PC-3 (cell line): ENCODE data around the gene CGB2. TPM values are rescaled to one million over a fixed set of nuclear protein-coding genes. Genes with fewer than 3 reads are reported as not detected.

Experiments used
- ATAC-seq: fragments of 200-7000 bp; cut with Tn5 transposase; 2 replicates; pipeline ENCODE4 v1.9.1; 2020; ENCODE audit warnings: mild to moderate bottlenecking, moderate library complexity
- BruUV-seq: library from RNA; stranded (reverse); fragments of 400-500 nt; replicated peaks from 2 replicates; lab custom pipeline; 2021; lab: Mats Ljungman, UMichigan
- CTCF ChIA-PET: fragments of 300-600 bp; sonication (Branson Sonifier 250); formaldehyde crosslinking; loops from one replicate; lab custom pipeline; 2022; ENCODE audit warnings: antibody characterized with exemption; lab: Charles Lee
- POLR2A ChIA-PET: fragments of 300-600 bp; sonication (Branson Sonifier 250); formaldehyde crosslinking; loops from one replicate; lab custom pipeline; 2022; ENCODE audit warnings: antibody characterized with exemption; ENCODE audit not compliant: unreplicated experiment; lab: Charles Lee
- DNase-seq: peaks from one replicate; pipeline ENCODE4 v3.0.0-alpha.2; 2015
- H2AFZ ChIP-seq: fragments of 300-600 bp; sonication (generic); 2 replicates; pipeline ENCODE4 v1.6.0; 2016; ENCODE audit warnings: antibody characterized with exemption, low read length
- H3F3A ChIP-seq: fragments of 300-600 bp; sonication (generic); one replicate; pipeline ENCODE4 v1.6.0; 2017; ENCODE audit warnings: antibody characterized with exemption, low read length, control low read depth, mild to moderate bottlenecking; ENCODE audit not compliant: unreplicated experiment
- H3K27ac ChIP-seq: fragments of 300-600 bp; sonication (generic); 2 replicates; pipeline ENCODE4 v1.5.1; 2016; ENCODE audit warnings: mild to moderate bottlenecking, low read length
- H3K27me3 ChIP-seq: fragments of 300-600 bp; sonication (generic); 2 replicates; pipeline ENCODE4 v1.6.1; 2016; ENCODE audit warnings: low read length, mixed read lengths
- H3K36me3 ChIP-seq: fragments of 300-600 bp; sonication (generic); 2 replicates; pipeline ENCODE4 v1.6.1; 2016; ENCODE audit warnings: low read depth, mixed run types, low read length, mixed read lengths
- H3K4me1 ChIP-seq: fragments of 300-600 bp; sonication (generic); 2 replicates; pipeline ENCODE4 v1.5.1; 2016; ENCODE audit warnings: low read length; ENCODE audit not compliant: insufficient read depth
- H3K4me2 ChIP-seq: fragments of 300-600 bp; sonication (generic); 2 replicates; pipeline ENCODE4 v1.6.0; 2016; ENCODE audit warnings: low read length
- H3K4me3 ChIP-seq: fragments of 300-600 bp; sonication (generic); 2 replicates; pipeline ENCODE4 v1.5.1; 2016; ENCODE audit warnings: mild to moderate bottlenecking, low read length, mixed read lengths
- H3K79me2 ChIP-seq: fragments of 300-600 bp; sonication (generic); 2 replicates; pipeline ENCODE4 v1.6.1; 2017; ENCODE audit warnings: low read length, mixed read lengths
- H3K9ac ChIP-seq: fragments of 300-600 bp; sonication (generic); 2 replicates; pipeline ENCODE4 v1.6.0; 2016; ENCODE audit warnings: mild to moderate bottlenecking, low read length
- H3K9me2 ChIP-seq: fragments of 300-600 bp; sonication (generic); replicated peaks from 2 replicates; pipeline ENCODE4 v1.6.1; 2016; ENCODE audit warnings: mixed run types, low read length, mixed read lengths
- H3K9me3 ChIP-seq: fragments of 300-600 bp; sonication (generic); 2 replicates; pipeline ENCODE4 v1.6.1; 2016; ENCODE audit warnings: low read length, mixed read lengths
- H4K20me1 ChIP-seq: fragments of 300-600 bp; sonication (generic); 2 replicates; pipeline ENCODE4 v1.6.1; 2016; ENCODE audit warnings: low read length, mixed read lengths
- CTCF ChIP-seq: fragments of 300-600 bp; sonication (generic); conservative IDR thresholded peaks from 2 replicates; pipeline ENCODE4 v1.5.1; 2017; ENCODE audit warnings: antibody characterized with exemption, low read depth, mild to moderate bottlenecking, low read length
- EZH2 ChIP-seq: fragments of 300-600 bp; sonication (generic); IDR thresholded peaks from one replicate; pipeline ENCODE4 v1.6.1; 2017; ENCODE audit warnings: antibody characterized with exemption, mild to moderate bottlenecking, low read length; ENCODE audit not compliant: unreplicated experiment
- EZH2phosphoT487 ChIP-seq: fragments of 300-600 bp; sonication (generic); IDR thresholded peaks from 2 replicates; pipeline ENCODE4 v1.6.1; 2018; ENCODE audit warnings: mild to moderate bottlenecking, antibody characterized with exemption, low read length, borderline replicate concordance
- intact Hi-C: fragments of 100-400 bp; cut with micrococcal nuclease; formaldehyde crosslinking; loops from 2 replicates; pipeline ENCODE4 v1.9.0; 2023
- total RNA-seq: library from RNA; depleted of rRNA; stranded (reverse); fragments of >200 nt; gene quantifications from 2 replicates; pipeline ENCODE4 v1.2.3, GENCODE V29; 2014

CGB2 gene
- total RNA-seq, 1 experiment from 2014 or later = not detected

- Histone ChIP-seq H3K9me2 (no peaks in the 10 kb centered on the region), H3K9ac (peak overlapping the region; percentile 89), H3F3A (no peaks in the 10 kb centered on the region), H3K27ac (peak overlapping the region; percentile 25), H3K4me1 (peaks cover 6% of the 10 kb centered on the region; the same call in 1 of the 2 replicates), H4K20me1 (0 out of 2 replicates have a peak, but pooled peaks cover 4% of the 10 kb centered on the region), H3K27me3 (no peaks in the 10 kb centered on the region), H3K79me2 (peaks cover 76% of the 10 kb centered on the region), H3K4me3 (peak overlapping the region; percentile 93), H3K4me2 (peak overlapping the region; percentile 91), H2AFZ (peak overlapping the region; percentile 67), H3K9me3 (no peaks in the 10 kb centered on the region), H3K36me3 (no peaks in the 10 kb centered on the region)
- no peak for ATAC-seq
- CTCF ChIA-PET = interaction anchor here (0.7 to 1.3 kb wide), 6 partner anchors 15 to 182 kb away, joined by 3 to 7 read pairs (median 4); no protein-coding TSS in a partner anchor
- intact Hi-C loops = loop anchor here (10.0 kb wide), 1 partner anchor 81 kb away; the partner anchor contains the start of gene KCNA7
- POLR2A ChIA-PET = interaction anchor here (0.5 to 0.6 kb wide), 4 partner anchors 12 to 418 kb away, joined by 3 to 8 read pairs (median 3); partner anchors contain the start of gene DHDH
- DNase-seq = no peak
- BruUV-seq = TSS peak; percentile 79
- TF ChIP-seq EZH2phosphoT487 = no peak
- TF ChIP-seq EZH2 = no peak
Measured at GRCh38 chr19:48994035-48994386, 37.7 kb upstream of the CGB2 start.

- H3K9me3 ChIP-seq = no peaks in the 10 kb centered on the region
- H3F3A ChIP-seq = no peaks in the 10 kb centered on the region
- H3K9me2 ChIP-seq = no peaks in the 10 kb centered on the region
- no TSS peak for BruUV-seq
- no peak overlapping the region for H3K9ac ChIP-seq
- H3K27me3 ChIP-seq = no peaks in the 10 kb centered on the region
- ChIA-PET POLR2A (no interaction called here), CTCF (interaction anchor here (0.7 to 0.8 kb wide), 2 partner anchors 19 to 100 kb away, joined by 3 to 9 read pairs; no protein-coding TSS in a partner anchor)
- H3K4me1 ChIP-seq = peaks cover 6% of the 10 kb centered on the region; the same call in 1 of the 2 replicates
- H3K4me2 ChIP-seq = no peak overlapping the region
- H3K79me2 ChIP-seq = peaks cover 46% of the 10 kb centered on the region
- H3K4me3 ChIP-seq = no peak overlapping the region
- TF ChIP-seq CTCF = peak; percentile 71
- no peak for TF ChIP-seq EZH2phosphoT487
- H4K20me1 ChIP-seq = 0 out of 2 replicates have a peak, but pooled peaks cover 4% of the 10 kb centered on the region
- no peaks in the 10 kb centered on the region; the same call in 1 of the 2 replicates for H3K36me3 ChIP-seq
- DNase-seq (peak; percentile 63), ATAC-seq (no peak)
- no peak overlapping the region for H3K27ac ChIP-seq
- intact Hi-C loops = loop anchor here (10.0 kb wide), 1 partner anchor 77 kb away; the partner anchor contains the start of gene KCNA7
- H2AFZ ChIP-seq = no peak overlapping the region
Measured at GRCh38 chr19:48997972-48998371, 33.7 kb upstream of the CGB2 start.

GRCh38 chr19:48999481-49000325, 32.0 kb upstream of the CGB2 start:
- ChIA-PET CTCF (interaction anchor here (0.5 to 1.3 kb wide), 3 partner anchors 74 to 773 kb away, joined by 5 to 6 read pairs (median 6); no protein-coding TSS in a partner anchor), POLR2A (no interaction called here)
- 0 out of 2 replicates have a peak, but pooled peaks cover 4% of the 10 kb centered on the region for H4K20me1 ChIP-seq
- no peaks in the 10 kb centered on the region for H3K9me3 ChIP-seq
- no peak overlapping the region for H2AFZ ChIP-seq
- H3K4me2 ChIP-seq = no peak overlapping the region
- H3K9me2 ChIP-seq = no peaks in the 10 kb centered on the region
- H3F3A ChIP-seq = no peaks in the 10 kb centered on the region
- H3K4me3 ChIP-seq = no peak overlapping the region
- intact Hi-C loops = loop anchor here (10.0 kb wide), 1 partner anchor 75 kb away; the partner anchor contains the start of gene KCNA7
- peaks cover 6% of the 10 kb centered on the region; the same call in 1 of the 2 replicates for H3K4me1 ChIP-seq
- peak; percentile 68 for TF ChIP-seq CTCF
- no peak for TF ChIP-seq EZH2
- no TSS peak for BruUV-seq
- H3K9ac ChIP-seq = no peak overlapping the region
- H3K79me2 ChIP-seq = peaks cover 35% of the 10 kb centered on the region
- ATAC-seq (peak; percentile 45; the same call in 1 of the 2 replicates), DNase-seq (peak; percentile 51)
- no peaks in the 10 kb centered on the region for H3K27me3 ChIP-seq
- H3K36me3 ChIP-seq = peaks cover 6% of the 10 kb centered on the region
- H3K27ac ChIP-seq = no peak overlapping the region
